ENCODE results near the gene YPEL4. TPM values are rescaled to one million over a fixed set of nuclear protein-coding genes. Genes with fewer than 3 reads are reported as not detected.

Gene YPEL4
- total RNA-seq, 1 donor from 2014 or later: 6.9 TPM

DNA sequence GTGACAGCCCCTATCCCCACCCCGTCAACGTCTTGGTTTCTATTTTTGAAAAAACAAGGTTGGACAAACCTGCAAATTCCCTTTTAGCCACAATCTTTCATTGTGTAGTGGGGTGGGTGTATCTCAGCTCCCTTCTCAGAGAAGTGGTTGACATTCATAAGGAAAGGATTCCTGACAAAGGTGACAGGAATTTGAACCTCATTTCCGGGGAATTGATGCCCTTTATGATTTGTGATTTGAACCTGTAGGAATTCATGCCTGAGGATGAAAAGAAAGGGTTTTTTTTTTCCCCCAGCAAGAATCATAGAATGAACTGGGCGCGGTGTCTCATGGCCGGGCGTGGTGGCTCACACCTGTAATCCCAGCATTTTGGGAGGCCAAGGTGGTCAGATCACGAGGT is 14.5 kb downstream of the YPEL4 start:
- no peak for ATAC-seq
- Histone ChIP-seq H3K4me1 (peaks cover 15% of the 10 kb centered on the region), H3K36me3 (no peaks in the 10 kb centered on the region), H3K27me3 (no peaks in the 10 kb centered on the region), H3K9me3 (no peaks in the 10 kb centered on the region), H3K27ac (no peak overlapping the region), H3K4me3 (no peak overlapping the region)
- no peak for DNase-seq
- intact Hi-C loops (cut with DNase I): no loop called here
- TF ChIP-seq CTCF (IDR thresholded peaks at IDR 0.05): no peak

DNA sequence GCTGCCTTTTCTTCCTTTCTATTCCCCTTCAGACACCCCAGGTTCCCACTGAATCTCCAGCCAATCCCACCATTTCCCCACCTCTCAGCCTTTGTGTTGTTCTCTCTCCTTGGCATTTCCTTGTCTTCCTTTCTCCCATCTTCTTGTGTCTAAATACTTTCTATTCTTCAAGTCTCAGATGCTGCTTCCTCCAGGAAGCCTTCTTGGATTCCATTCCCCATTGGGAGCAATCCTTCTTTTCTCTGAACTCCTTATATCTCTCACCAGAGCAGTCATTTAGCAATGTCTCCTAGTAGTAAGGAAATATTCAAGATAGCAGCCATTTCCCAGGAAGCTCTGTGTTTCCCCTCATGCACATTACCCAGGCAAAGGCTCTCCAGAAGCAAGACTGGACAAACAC is 15.4 kb downstream of the YPEL4 start:
- TF ChIP-seq CTCF (IDR thresholded peaks at IDR 0.05): no peak

DNA sequence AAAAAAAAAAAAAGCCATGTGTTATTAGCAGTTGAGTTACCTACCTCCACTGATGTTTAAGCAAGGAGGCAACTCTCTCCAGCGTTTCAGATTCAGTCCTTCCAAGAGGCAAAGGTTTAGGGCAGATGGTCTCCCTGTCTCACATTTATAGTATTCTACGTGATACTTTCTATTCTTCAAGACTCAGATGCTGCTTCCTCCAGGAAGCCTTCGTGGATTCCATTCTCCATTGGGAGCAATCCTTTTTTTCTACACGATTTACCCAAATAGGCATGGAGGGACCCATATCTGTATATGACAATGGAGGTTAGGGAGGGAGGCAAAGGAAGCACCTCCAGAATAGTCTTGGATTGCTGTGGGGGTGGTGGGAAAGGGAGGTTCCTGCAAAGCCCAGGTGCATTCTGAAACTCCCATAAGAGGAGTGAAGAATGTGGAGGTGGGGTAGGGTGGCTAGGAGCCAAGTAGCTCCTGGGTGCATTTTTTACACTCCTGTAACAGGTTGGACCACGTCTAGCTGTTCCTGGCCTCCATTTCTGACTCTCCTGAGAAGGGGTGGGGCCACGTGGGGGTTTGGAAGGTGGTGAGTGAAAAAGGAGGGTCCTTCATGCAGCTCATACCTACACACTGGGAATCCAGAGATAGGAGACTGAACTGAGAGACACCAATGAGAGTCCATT is 16.2 kb downstream of the YPEL4 start:
- DNase-seq: no peak
- Histone ChIP-seq H3K9me3 (no peaks in the 10 kb centered on the region), H3K4me1 (peaks cover 9% of the 10 kb centered on the region), H3K36me3 (no peaks in the 10 kb centered on the region), H3K27ac (no peak overlapping the region), H3K4me3 (no peak overlapping the region), H3K27me3 (no peaks in the 10 kb centered on the region)
- intact Hi-C loops (cut with DNase I): no loop called here
- TF ChIP-seq CTCF (IDR thresholded peaks at IDR 0.05): no peak
- ATAC-seq: no peak

More for the DNA sequence above, 15.4 kb downstream of the YPEL4 start:
- intact Hi-C loops (cut with DNase I): no loop called here
- Histone ChIP-seq H3K4me3 (no peak overlapping the region), H3K27ac (no peak overlapping the region), H3K27me3 (no peaks in the 10 kb centered on the region), H3K9me3 (no peaks in the 10 kb centered on the region), H3K36me3 (no peaks in the 10 kb centered on the region), H3K4me1 (peaks cover 9% of the 10 kb centered on the region)
- DNase-seq: no peak
- ATAC-seq: no peak

- DNase-seq: no peak
- H3K27me3 ChIP-seq: no peaks in the 10 kb centered on the region
- H3K4me3 ChIP-seq: no peak overlapping the region
- H3K4me1 ChIP-seq: no peaks in the 10 kb centered on the region
- no peak for ATAC-seq
- no peaks in the 10 kb centered on the region for H3K36me3 ChIP-seq
- no peak for TF ChIP-seq CTCF (IDR thresholded peaks at IDR 0.05)
- intact Hi-C loops (cut with DNase I): no loop called here
- H3K27ac ChIP-seq: no peak overlapping the region
- no peaks in the 10 kb centered on the region for H3K9me3 ChIP-seq
Observed at GRCh38 chr11:57632116-57632515, 17.6 kb downstream of the YPEL4 start.

DNA sequence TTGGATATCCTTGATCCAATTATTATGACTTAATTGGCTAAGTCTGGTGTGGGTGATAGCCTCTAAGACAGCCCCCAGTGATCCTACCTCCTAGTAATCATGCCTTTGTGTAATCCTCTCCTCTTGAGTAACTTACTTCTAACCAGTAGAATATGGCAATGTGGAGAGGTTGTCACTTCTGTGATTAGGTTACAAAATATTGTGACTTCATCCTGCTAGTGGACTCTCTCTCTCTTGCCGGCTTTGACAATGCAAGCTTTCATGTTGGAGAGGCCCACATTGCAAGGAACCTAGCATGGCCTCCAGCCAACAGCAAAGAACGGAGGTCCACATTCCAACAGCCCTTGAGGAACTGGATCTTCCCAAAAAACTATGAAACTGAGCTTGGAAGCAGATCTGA is 19.5 kb downstream of the YPEL4 start:
- Histone ChIP-seq H3K4me1 (no peaks in the 10 kb centered on the region), H3K4me3 (no peak overlapping the region), H3K9me3 (no peaks in the 10 kb centered on the region), H3K27ac (no peak overlapping the region), H3K27me3 (no peaks in the 10 kb centered on the region), H3K36me3 (no peaks in the 10 kb centered on the region)
- no peak for DNase-seq
- no peak for TF ChIP-seq CTCF (IDR thresholded peaks at IDR 0.05)
- intact Hi-C loops (cut with DNase I): no loop called here
- no peak for ATAC-seq

GRCh38 chr11:57626895-57627294 is 22.8 kb downstream of the YPEL4 start:
- DNase-seq (no peak), ATAC-seq (no peak)
- Histone ChIP-seq H3K27ac (no peak overlapping the region), H3K9me3 (no peaks in the 10 kb centered on the region), H3K27me3 (no peaks in the 10 kb centered on the region), H3K4me3 (no peak overlapping the region), H3K36me3 (no peaks in the 10 kb centered on the region), H3K4me1 (no peaks in the 10 kb centered on the region)
- TF ChIP-seq CTCF (IDR thresholded peaks at IDR 0.05): no peak
- intact Hi-C loops (cut with DNase I): no loop called here
